ENCODE results near the gene CMTM4. TPM values are rescaled to one million over a fixed set of nuclear protein-coding genes. Genes with fewer than 3 reads are reported as not detected.
"Not testable (repeated sequence)": the region's sequence is repeated elsewhere in the genome, so short reads cannot be mapped to it uniquely, and the experiment has no call there.

CMTM4 gene
- polyA plus RNA-seq, 1 donor from 2014 or later, result 27.2 TPM

DNA sequence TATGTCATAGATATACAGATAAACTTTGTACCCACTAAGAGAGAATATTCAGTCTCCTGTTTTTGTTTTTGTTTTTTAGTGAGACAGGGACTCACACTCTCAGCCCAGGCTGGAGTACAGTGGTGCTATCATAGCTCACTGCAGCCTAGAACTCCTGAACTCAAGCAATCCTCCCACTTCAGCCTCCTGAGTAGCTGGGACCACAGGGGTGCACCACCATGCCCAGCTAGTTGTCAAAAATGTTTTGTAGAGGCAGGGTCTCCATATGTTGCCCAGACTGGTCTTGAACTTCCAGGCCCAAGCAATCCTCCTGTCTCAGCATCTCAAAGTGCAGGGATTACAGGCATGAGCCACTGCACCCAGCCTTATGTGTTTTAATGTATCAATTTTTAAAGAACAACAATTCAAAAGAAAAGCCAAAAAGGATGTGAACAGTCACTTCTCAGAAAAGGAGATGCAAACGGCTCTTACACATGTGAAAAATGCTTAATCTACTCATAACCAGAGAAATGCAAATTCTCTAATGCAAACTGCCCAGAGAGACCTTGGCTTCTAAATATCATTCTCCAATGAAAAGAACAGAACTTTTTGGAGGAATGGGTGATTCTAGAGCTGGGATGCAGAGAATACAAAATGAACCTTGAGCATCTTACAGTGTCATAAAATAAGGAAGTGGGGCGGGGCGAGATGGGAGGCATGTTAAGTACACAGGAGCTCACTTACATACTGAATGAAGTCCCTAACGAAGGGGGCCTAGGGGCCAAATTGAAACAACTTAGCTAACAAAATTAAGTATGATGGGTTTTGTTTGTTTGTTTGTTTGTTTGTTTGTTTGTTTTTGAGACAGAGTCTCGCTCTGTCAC lies 99.3 kb downstream of the CMTM4 start:
- TF ChIP-seq EZH2 (IDR thresholded peaks at IDR 0.05; ENCODE audit: borderline replicate concordance, insufficient read depth, low read length, poor library complexity, severe bottlenecking), result no peak
- no peak for TF ChIP-seq SMC3 (conservative IDR thresholded peaks at IDR 0.05; ENCODE audit: poor library complexity)
- TF ChIP-seq, protein P1, sequence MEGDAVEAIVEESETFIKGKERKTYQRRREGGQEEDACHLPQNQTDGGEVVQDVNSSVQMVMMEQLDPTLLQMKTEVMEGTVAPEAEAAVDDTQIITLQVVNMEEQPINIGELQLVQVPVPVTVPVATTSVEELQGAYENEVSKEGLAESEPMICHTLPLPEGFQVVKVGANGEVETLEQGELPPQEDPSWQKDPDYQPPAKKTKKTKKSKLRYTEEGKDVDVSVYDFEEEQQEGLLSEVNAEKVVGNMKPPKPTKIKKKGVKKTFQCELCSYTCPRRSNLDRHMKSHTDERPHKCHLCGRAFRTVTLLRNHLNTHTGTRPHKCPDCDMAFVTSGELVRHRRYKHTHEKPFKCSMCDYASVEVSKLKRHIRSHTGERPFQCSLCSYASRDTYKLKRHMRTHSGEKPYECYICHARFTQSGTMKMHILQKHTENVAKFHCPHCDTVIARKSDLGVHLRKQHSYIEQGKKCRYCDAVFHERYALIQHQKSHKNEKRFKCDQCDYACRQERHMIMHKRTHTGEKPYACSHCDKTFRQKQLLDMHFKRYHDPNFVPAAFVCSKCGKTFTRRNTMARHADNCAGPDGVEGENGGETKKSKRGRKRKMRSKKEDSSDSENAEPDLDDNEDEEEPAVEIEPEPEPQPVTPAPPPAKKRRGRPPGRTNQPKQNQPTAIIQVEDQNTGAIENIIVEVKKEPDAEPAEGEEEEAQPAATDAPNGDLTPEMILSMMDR (IDR thresholded peaks at IDR 0.05; ENCODE audit: poor library complexity, severe bottlenecking), result no peak
- TF ChIP-seq EP300 (conservative IDR thresholded peaks at IDR 0.05; ENCODE audit: poor library complexity, severe bottlenecking), result no peak
- TF ChIP-seq, protein P2, sequence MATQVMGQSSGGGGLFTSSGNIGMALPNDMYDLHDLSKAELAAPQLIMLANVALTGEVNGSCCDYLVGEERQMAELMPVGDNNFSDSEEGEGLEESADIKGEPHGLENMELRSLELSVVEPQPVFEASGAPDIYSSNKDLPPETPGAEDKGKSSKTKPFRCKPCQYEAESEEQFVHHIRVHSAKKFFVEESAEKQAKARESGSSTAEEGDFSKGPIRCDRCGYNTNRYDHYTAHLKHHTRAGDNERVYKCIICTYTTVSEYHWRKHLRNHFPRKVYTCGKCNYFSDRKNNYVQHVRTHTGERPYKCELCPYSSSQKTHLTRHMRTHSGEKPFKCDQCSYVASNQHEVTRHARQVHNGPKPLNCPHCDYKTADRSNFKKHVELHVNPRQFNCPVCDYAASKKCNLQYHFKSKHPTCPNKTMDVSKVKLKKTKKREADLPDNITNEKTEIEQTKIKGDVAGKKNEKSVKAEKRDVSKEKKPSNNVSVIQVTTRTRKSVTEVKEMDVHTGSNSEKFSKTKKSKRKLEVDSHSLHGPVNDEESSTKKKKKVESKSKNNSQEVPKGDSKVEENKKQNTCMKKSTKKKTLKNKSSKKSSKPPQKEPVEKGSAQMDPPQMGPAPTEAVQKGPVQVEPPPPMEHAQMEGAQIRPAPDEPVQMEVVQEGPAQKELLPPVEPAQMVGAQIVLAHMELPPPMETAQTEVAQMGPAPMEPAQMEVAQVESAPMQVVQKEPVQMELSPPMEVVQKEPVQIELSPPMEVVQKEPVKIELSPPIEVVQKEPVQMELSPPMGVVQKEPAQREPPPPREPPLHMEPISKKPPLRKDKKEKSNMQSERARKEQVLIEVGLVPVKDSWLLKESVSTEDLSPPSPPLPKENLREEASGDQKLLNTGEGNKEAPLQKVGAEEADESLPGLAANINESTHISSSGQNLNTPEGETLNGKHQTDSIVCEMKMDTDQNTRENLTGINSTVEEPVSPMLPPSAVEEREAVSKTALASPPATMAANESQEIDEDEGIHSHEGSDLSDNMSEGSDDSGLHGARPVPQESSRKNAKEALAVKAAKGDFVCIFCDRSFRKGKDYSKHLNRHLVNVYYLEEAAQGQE (IDR thresholded peaks at IDR 0.05; ENCODE audit: borderline replicate concordance), result no peak
- no peak for TF ChIP-seq POLR2AphosphoS5 (IDR thresholded peaks at IDR 0.05)
- no peak for TF ChIP-seq RAD21 (conservative IDR thresholded peaks at IDR 0.05)
- no peak for TF ChIP-seq TAF1 (IDR thresholded peaks at IDR 0.05; ENCODE audit: low read depth)
- TF ChIP-seq MXI1 (conservative IDR thresholded peaks at IDR 0.05; ENCODE audit: poor library complexity, severe bottlenecking), result no peak
- Histone ChIP-seq H3K4me2 (ENCODE audit: low read length) (no peak overlapping the region), H3K79me2 (replicated peaks; ENCODE audit: insufficient read depth, low read length) (no peaks in the 10 kb centered on the region), H3K27ac (ENCODE audit: low read length) (no peak overlapping the region), H4K20me1 (ENCODE audit: insufficient read depth) (no peaks in the 10 kb centered on the region), H3K9me2 (ENCODE audit: insufficient read depth, low read length) (no peaks in the 10 kb centered on the region), H2AFZ (ENCODE audit: low read depth, low read length) (no peak overlapping the region), H3K9me3 (ENCODE audit: low read length) (no peaks in the 10 kb centered on the region), H3K9ac (ENCODE audit: low read length) (no peak overlapping the region), H3K27me3 (ENCODE audit: insufficient read depth, low read depth, low read length) (no peaks in the 10 kb centered on the region), H3F3A (ENCODE audit: insufficient read depth, low read length, poor library complexity, severe bottlenecking) (no peaks in the 10 kb centered on the region), H3K36me3 (ENCODE audit: insufficient read depth, low read length) (no peaks in the 10 kb centered on the region), H3K4me3 (ENCODE audit: low read length) (no peak overlapping the region)

DNA sequence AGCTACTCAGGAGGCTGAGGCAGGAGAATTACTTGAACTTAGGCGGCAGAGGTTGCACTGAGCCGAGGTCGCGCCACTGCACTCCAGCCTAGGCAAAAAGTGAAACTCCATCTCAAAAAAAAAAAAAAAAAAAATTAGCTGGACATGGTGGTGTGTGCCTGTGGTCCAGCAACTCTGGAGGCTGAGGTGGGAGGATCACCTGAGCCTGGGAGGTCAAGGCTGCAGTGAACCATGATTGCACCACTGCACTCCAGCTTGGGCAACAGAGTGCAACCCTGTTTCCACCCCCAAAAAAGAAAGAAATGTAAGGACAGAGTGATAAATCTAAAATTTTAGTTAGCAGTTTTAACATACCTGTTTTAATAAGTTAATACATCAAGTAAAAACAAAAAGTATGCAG lies 100.0 kb downstream of the CMTM4 start:
- H3K4me3 ChIP-seq (ENCODE audit: low read length); H3K9me2 ChIP-seq (ENCODE audit: insufficient read depth, low read length); H2AFZ ChIP-seq (ENCODE audit: low read depth, low read length); H3K4me2 ChIP-seq (ENCODE audit: low read length); H3K9me3 ChIP-seq (ENCODE audit: low read length); H3F3A ChIP-seq (ENCODE audit: insufficient read depth, low read length, poor library complexity, severe bottlenecking); H3K36me3 ChIP-seq (ENCODE audit: insufficient read depth, low read length); H3K27me3 ChIP-seq (ENCODE audit: insufficient read depth, low read depth, low read length); H3K79me2 ChIP-seq (replicated peaks; ENCODE audit: insufficient read depth, low read length); H3K9ac ChIP-seq (ENCODE audit: low read length); H3K27ac ChIP-seq (ENCODE audit: low read length); H4K20me1 ChIP-seq (ENCODE audit: insufficient read depth): not testable (repeated sequence)
